CD4-positive, alpha-beta T cell (primary cell): ENCODE data around the gene CELF5. TPM values are rescaled to one million over a fixed set of nuclear protein-coding genes. Genes with fewer than 3 reads are reported as not detected.

ENCODE experiments used
- ATAC-seq: fragments of 200-7000 bp; cut with Tn5 transposase; one replicate; pipeline ENCODE4 v1.10.0; 2022; ENCODE audit warnings: mild to moderate bottlenecking; ENCODE audit not compliant: poor library complexity
- CTCF ChIA-PET: fragments of 350-600 bp; sonication (Branson Sonifier 250); formaldehyde crosslinking; loops from one replicate; lab custom pipeline; 2021; ENCODE audit warnings: antibody characterized with exemption, inconsistent platforms; lab: Charles Lee
- POLR2A ChIA-PET: fragments of 350-600 bp; sonication (Branson Sonifier 250); formaldehyde crosslinking; loops from one replicate; lab custom pipeline; 2021; ENCODE audit warnings: antibody characterized with exemption, inconsistent platforms; lab: Charles Lee
- DNase-seq, 14 experiments: peaks; one replicate each; pipeline ENCODE4 v3.0.0-alpha.2; 2013 to 2020; ENCODE audit warnings: mixed read lengths in 2 of 14
- H3K27ac ChIP-seq, 2 donors: one replicate each; pipeline versions ENCODE4 v1.5.1 to v1.7.0; 2013; ENCODE audit warnings: low read length in 2 of 2, low read depth in 1 of 2, mild to moderate bottlenecking in 1 of 2
- H3K27me3 ChIP-seq, 2 experiments: 1 replicate in 1 of 2; 2 replicates in 1 of 2; pipeline versions ENCODE4 v1.6.1 to v1.7.0; 2013; ENCODE audit warnings: low read length in 2 of 2, control low read depth in 1 of 2, mild to moderate bottlenecking in 1 of 2, moderate library complexity in 1 of 2; ENCODE audit not compliant: insufficient read depth in 2 of 2, control insufficient read depth in 1 of 2
- H3K36me3 ChIP-seq: one replicate; pipeline ENCODE4 v1.6.1; 2013; ENCODE audit warnings: low read length, control low read depth; ENCODE audit not compliant: insufficient read depth
- H3K4me1 ChIP-seq: one replicate; pipeline ENCODE4 v1.6.1; 2013; ENCODE audit warnings: low read length, control low read depth; ENCODE audit not compliant: insufficient read depth
- H3K4me3 ChIP-seq: one replicate; pipeline ENCODE4 v1.5.1; 2013; ENCODE audit warnings: mild to moderate bottlenecking, low read length, moderate library complexity
- H3K9me3 ChIP-seq, 2 experiments: 1 replicate in 1 of 2; 2 replicates in 1 of 2; pipeline versions ENCODE4 v1.6.1 to v1.7.0; 2013; ENCODE audit warnings: low read length in 2 of 2, mild to moderate bottlenecking in 2 of 2, control low read depth in 1 of 2, moderate library complexity in 1 of 2; ENCODE audit not compliant: control insufficient read depth in 1 of 2, insufficient read depth in 1 of 2
- H3K27ac Mint-ChIP-seq: one replicate; pipeline ENCODE4 v1.8.0; 2020; ENCODE audit warnings: mixed read lengths
- H3K27me3 Mint-ChIP-seq: one replicate; pipeline ENCODE4 v1.8.0; 2021; ENCODE audit warnings: mixed read lengths
- H3K36me3 Mint-ChIP-seq: one replicate; pipeline ENCODE4 v1.8.0; 2021; ENCODE audit warnings: low read depth, mixed read lengths
- H3K4me1 Mint-ChIP-seq: one replicate; pipeline ENCODE4 v1.8.0; 2021; ENCODE audit warnings: low read depth, mixed read lengths
- H3K4me3 Mint-ChIP-seq: one replicate; pipeline ENCODE4 v1.8.0; 2020; ENCODE audit warnings: mild to moderate bottlenecking, mixed read lengths
- H3K9me3 Mint-ChIP-seq: one replicate; pipeline ENCODE4 v1.8.0; 2020; ENCODE audit warnings: mixed read lengths
- intact Hi-C, 2 experiments: fragments of 100-400 bp; cut with DNase I in 1 of 2; cut with micrococcal nuclease in 1 of 2; formaldehyde crosslinking; loops; one replicate each; pipeline versions ENCODE4 v1.15.1 to v1.9.0; 2023 to 2025; cut with DNase I, micrococcal nuclease
- total RNA-seq, 174 experiments: library from RNA in 2 of 174; stranded (reverse) in 2 of 174; gene quantifications; one replicate each; pipeline ENCODE4 v1.2.3 and lab custom pipeline; 2021 to 2026
- TF ChIP-seq, protein P1 (sequence below): fragments of 200-600 bp; IDR thresholded peaks from one replicate; pipeline ENCODE4 v1.8.0; 2022; ENCODE audit warnings: antibody characterized with exemption, mild to moderate bottlenecking

CELF5 gene
- total RNA-seq, 2 experiments from 2014 or later = 0.36 TPM

DNA sequence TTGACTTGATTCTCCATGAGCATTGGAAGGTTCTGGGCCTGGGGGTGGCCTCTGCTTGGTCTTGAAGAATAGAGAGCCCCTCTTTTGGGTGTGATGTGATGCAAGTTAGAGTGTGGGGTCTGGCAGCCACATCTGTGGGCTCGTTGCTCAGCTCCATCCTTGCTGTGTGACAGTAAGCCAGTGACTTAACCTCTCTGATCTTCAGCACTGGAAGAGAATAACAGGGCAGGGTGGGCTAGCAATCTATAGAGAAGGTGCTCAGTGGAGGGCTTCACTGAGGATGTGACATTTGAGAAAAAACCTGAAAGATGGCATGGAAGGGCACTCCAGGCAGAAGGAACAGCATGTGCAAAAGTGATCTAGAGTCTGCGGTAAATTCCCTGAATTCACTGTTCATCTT is 28.2 kb downstream of the CELF5 start:
- Histone ChIP-seq H3K27me3 (peaks cover 3 to 10% of the 10 kb centered on the region in 2 experiments), H3K4me3 (no peak overlapping the region), H3K4me1 (no peaks in the 10 kb centered on the region), H3K9me3 (peaks cover 9 to 12% of the 10 kb centered on the region in 2 experiments), H3K36me3 (no peaks in the 10 kb centered on the region), H3K27ac (no peak overlapping the region)
- Mint-ChIP-seq H3K36me3 (no peaks in the 10 kb centered on the region), H3K9me3 (no peaks in the 10 kb centered on the region), H3K27ac (no peak overlapping the region), H3K27me3 (peaks cover 15% of the 10 kb centered on the region), H3K4me3 (no peak overlapping the region), H3K4me1 (no peaks in the 10 kb centered on the region)
- TF ChIP-seq, protein P1, sequence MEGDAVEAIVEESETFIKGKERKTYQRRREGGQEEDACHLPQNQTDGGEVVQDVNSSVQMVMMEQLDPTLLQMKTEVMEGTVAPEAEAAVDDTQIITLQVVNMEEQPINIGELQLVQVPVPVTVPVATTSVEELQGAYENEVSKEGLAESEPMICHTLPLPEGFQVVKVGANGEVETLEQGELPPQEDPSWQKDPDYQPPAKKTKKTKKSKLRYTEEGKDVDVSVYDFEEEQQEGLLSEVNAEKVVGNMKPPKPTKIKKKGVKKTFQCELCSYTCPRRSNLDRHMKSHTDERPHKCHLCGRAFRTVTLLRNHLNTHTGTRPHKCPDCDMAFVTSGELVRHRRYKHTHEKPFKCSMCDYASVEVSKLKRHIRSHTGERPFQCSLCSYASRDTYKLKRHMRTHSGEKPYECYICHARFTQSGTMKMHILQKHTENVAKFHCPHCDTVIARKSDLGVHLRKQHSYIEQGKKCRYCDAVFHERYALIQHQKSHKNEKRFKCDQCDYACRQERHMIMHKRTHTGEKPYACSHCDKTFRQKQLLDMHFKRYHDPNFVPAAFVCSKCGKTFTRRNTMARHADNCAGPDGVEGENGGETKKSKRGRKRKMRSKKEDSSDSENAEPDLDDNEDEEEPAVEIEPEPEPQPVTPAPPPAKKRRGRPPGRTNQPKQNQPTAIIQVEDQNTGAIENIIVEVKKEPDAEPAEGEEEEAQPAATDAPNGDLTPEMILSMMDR = no peak
- CTCF ChIA-PET = no interaction called here
- POLR2A ChIA-PET = no interaction called here
- intact Hi-C loops = no loop called here
- ATAC-seq (no peak), DNase-seq (no peak)

DNA sequence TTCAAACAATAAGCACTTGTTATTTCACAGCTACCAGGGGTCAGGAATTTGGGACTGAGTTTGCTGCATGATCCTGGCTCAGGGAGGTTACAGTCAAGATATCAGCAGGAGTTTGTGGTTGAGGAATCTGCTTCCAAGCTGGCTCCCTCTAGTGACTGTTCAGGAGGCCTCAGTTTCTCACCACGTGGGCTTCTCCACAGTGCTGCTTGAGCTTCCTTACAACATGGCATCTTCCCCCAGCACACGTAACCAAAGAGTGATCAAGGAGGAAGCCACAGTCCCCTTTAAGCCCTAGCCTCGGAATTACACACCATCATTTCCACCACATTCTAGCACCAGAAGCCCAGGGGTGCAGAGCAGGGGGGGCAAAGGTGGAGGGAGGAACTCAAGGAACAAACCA is 28.8 kb downstream of the CELF5 start:
- H3K4me3 ChIP-seq = no peak overlapping the region
- no peaks in the 10 kb centered on the region for H3K9me3 Mint-ChIP-seq
- no peak for ATAC-seq
- no peak overlapping the region for H3K4me3 Mint-ChIP-seq
- intact Hi-C loops = no loop called here
- CTCF ChIA-PET = no interaction called here
- H3K36me3 ChIP-seq = no peaks in the 10 kb centered on the region
- peaks cover 3 to 10% of the 10 kb centered on the region in 2 experiments for H3K27me3 ChIP-seq
- TF ChIP-seq, protein P1 = no peak
- no peaks in the 10 kb centered on the region for H3K4me1 ChIP-seq
- H3K27ac Mint-ChIP-seq = no peak overlapping the region
- H3K4me1 Mint-ChIP-seq = no peaks in the 10 kb centered on the region
- POLR2A ChIA-PET = no interaction called here
- H3K36me3 Mint-ChIP-seq = no peaks in the 10 kb centered on the region
- no peak overlapping the region for H3K27ac ChIP-seq
- peaks cover 9 to 12% of the 10 kb centered on the region in 2 experiments for H3K9me3 ChIP-seq
- peaks cover 15% of the 10 kb centered on the region for H3K27me3 Mint-ChIP-seq
- no peak for DNase-seq

DNA sequence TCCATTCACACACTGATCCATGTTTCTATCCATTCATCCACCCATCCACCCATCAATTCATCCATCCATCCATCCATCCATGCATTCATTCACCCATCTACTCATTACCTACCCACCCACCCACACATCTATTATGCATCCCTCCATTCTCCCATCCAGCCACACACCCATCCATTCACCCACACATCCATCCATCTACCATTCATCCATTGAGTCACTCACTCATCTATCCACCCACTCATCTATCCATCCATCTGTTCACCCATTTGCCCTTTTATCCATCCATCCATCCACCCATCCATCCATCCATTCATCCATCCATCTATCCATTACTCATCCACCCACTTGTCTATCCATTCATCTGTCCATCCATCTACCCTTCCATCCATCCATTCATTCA is 30.1 kb downstream of the CELF5 start:
- Mint-ChIP-seq H3K4me3 (no peak overlapping the region), H3K27me3 (peaks cover 22% of the 10 kb centered on the region), H3K4me1 (no peaks in the 10 kb centered on the region), H3K27ac (no peak overlapping the region), H3K9me3 (no peaks in the 10 kb centered on the region), H3K36me3 (no peaks in the 10 kb centered on the region)
- TF ChIP-seq, protein P1 = no peak
- Histone ChIP-seq H3K27ac (no peak overlapping the region), H3K36me3 (no peaks in the 10 kb centered on the region), H3K4me3 (no peak overlapping the region), H3K9me3 (peaks cover 9% of the 10 kb centered on the region in 2 experiments), H3K27me3 (peaks cover 3 to 8% of the 10 kb centered on the region in 2 experiments), H3K4me1 (no peaks in the 10 kb centered on the region)
- ChIA-PET POLR2A (no interaction called here), CTCF (no interaction called here)
- DNase-seq (no peak), ATAC-seq (no peak)
- intact Hi-C loops = no loop called here
